HG03280 (cell line): ENCODE measurements around the gene MORC2.

Experiments used
- ATAC-seq: cut with Tn5 transposase; IDR thresholded peaks from one replicate; pipeline ENCODE4 v1.9.1; 2021; ENCODE audit warnings: mild to moderate bottlenecking, moderate library complexity; ENCODE audit not compliant: unreplicated experiment

MORC2 gene

GRCh38 chr22:30968015-30968923, at the start of gene MORC2:
Gene MORC2 (minus strand): TSS chr22:30968774. CDS start chr22:30967889, 885 bp downstream.
- ATAC-seq: peak; percentile 24

- ATAC-seq: no peak
Measured at GRCh38 chr22:31005535-31005934, 37.0 kb upstream of the MORC2 start.

- ATAC-seq: no peak
Measured at GRCh38 chr22:31001124-31001770, 32.7 kb upstream of the MORC2 start.

GRCh38 chr22:30998329-30998728, 29.8 kb upstream of the MORC2 start:
- no peak for ATAC-seq

GRCh38 chr22:30996462-30996861, 27.9 kb upstream of the MORC2 start:
- ATAC-seq: no peak

- no peak for ATAC-seq
Measured at GRCh38 chr22:30994960-30995359, 26.4 kb upstream of the MORC2 start.

- no peak for ATAC-seq
Measured at GRCh38 chr22:30992565-30992964, 24.0 kb upstream of the MORC2 start.

- no peak for ATAC-seq
Measured at GRCh38 chr22:30990690-30991089, 22.1 kb upstream of the MORC2 start.

GRCh38 chr22:30989474-30989873, 20.9 kb upstream of the MORC2 start:
- no peak for ATAC-seq

- no peak for ATAC-seq
Measured at GRCh38 chr22:30985561-30986208, 17.1 kb upstream of the MORC2 start.

GRCh38 chr22:30984317-30984716, 15.7 kb upstream of the MORC2 start:
- no peak for ATAC-seq

GRCh38 chr22:30982512-30982911, 13.9 kb upstream of the MORC2 start:
- no peak for ATAC-seq

GRCh38 chr22:30979932-30980331, 11.4 kb upstream of the MORC2 start:
- no peak for ATAC-seq

- ATAC-seq: no peak
Measured at GRCh38 chr22:30978304-30978962, 9.9 kb upstream of the MORC2 start.

GRCh38 chr22:30970356-30970746, 1.8 kb upstream of the MORC2 start:
- ATAC-seq: no peak

- ATAC-seq: peak; percentile 33
Measured at GRCh38 chr22:30969532-30970355, 1.2 kb upstream of the MORC2 start.

GRCh38 chr22:30968924-30969531, 454 bp upstream of the MORC2 start, which contains the start of gene TUG1:
Gene TUG1 (plus strand): TSS chr22:30969265.
- ATAC-seq: peak; percentile 90

- ATAC-seq: no peak
Measured at GRCh38 chr22:30964858-30965257, 3.7 kb downstream of the MORC2 start.

- no peak for ATAC-seq
Measured at GRCh38 chr22:30955153-30955552, 13.4 kb downstream of the MORC2 start.

- no peak for ATAC-seq
Measured at GRCh38 chr22:30953206-30953605, 15.4 kb downstream of the MORC2 start.
